ENCODE results near the gene IGFBP6.

- TF ChIP-seq CTCF (IDR thresholded peaks at IDR 0.05): no peak
- TF ChIP-seq ZFX (IDR thresholded peaks at IDR 0.05; ENCODE audit: borderline replicate concordance): no peak
Observed at GRCh38 chr12:53096759-53097158, 708 bp upstream of the IGFBP6 start.

Data from 22Rv1 (cell line).